ENCODE data around the gene DNAI4. TPM values are rescaled to one million over a fixed set of nuclear protein-coding genes. Genes with fewer than 3 reads are reported as not detected.
"Not testable (repeated sequence)": the region's sequence is repeated elsewhere in the genome, so short reads cannot be mapped to it uniquely, and the experiment has no call there.

DNAI4 gene
- total and polyA plus RNA-seq, 2 donors (not counting 1 experiment from before 2014, with no cell fraction given): 2.0 to 12.1 TPM

DNA sequence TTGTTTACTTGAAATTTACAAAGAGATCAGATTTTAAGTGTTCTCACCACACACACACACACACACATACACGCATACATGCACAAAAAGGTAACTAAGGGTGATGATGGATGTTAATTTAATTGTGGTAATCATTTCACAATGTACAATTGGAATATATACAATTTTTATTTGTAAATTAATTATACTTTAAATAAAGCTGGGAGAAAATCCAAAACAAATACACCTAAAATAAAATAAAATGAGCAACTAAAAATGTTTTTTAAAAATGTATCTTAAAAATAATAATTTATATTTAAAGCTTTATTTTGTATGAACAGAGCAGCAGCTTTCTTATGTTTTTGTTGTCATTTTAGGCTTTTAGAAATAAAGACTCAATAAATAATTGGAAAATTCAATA, 115.4 kb downstream of the DNAI4 start:
- TF ChIP-seq, protein P1, sequence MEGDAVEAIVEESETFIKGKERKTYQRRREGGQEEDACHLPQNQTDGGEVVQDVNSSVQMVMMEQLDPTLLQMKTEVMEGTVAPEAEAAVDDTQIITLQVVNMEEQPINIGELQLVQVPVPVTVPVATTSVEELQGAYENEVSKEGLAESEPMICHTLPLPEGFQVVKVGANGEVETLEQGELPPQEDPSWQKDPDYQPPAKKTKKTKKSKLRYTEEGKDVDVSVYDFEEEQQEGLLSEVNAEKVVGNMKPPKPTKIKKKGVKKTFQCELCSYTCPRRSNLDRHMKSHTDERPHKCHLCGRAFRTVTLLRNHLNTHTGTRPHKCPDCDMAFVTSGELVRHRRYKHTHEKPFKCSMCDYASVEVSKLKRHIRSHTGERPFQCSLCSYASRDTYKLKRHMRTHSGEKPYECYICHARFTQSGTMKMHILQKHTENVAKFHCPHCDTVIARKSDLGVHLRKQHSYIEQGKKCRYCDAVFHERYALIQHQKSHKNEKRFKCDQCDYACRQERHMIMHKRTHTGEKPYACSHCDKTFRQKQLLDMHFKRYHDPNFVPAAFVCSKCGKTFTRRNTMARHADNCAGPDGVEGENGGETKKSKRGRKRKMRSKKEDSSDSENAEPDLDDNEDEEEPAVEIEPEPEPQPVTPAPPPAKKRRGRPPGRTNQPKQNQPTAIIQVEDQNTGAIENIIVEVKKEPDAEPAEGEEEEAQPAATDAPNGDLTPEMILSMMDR (conservative IDR thresholded peaks at IDR 0.05 in 1 of 2, IDR thresholded peaks at IDR 0.05 in 1 of 2; ENCODE audit: low read depth in 1 of 2, low read length in 2 of 2): no peak
- no peak for TF ChIP-seq EZH2 (IDR thresholded peaks at IDR 0.05; ENCODE audit: low read length, missing control alignments)
- H3K4me3 ChIP-seq (replicated peaks in 1 of 4; ENCODE audit: control extremely low read depth in 1 of 4, insufficient read depth in 1 of 4, low read depth in 3 of 4, low read length in 4 of 4): no peak overlapping the region
- no peaks in the 10 kb centered on the region for H3K27me3 ChIP-seq (ENCODE audit: control insufficient read depth, insufficient read depth, low read length)
- H2AFZ ChIP-seq (ENCODE audit: low read length): no peak overlapping the region
- DNase-seq (ENCODE audit: low read depth in 2 of 2): no peak
- H3K36me3 ChIP-seq (ENCODE audit: control insufficient read depth, insufficient read depth, low read length): no peaks in the 10 kb centered on the region
- H3K79me2 ChIP-seq (ENCODE audit: control insufficient read depth, insufficient read depth, low read length): no peaks in the 10 kb centered on the region
- no peak overlapping the region for H3K4me2 ChIP-seq (ENCODE audit: extremely low read depth, insufficient read depth, low read length)
- no peaks in the 10 kb centered on the region for H3K4me1 ChIP-seq (ENCODE audit: control insufficient read depth, extremely low read depth, insufficient read depth, low read length)
- H3K27ac ChIP-seq (ENCODE audit: insufficient read depth, low read length): no peak overlapping the region
- no peak overlapping the region for H3K9ac ChIP-seq (ENCODE audit: insufficient read depth, low read length)
- no peaks in the 10 kb centered on the region for H4K20me1 ChIP-seq (ENCODE audit: control insufficient read depth, extremely low read depth, insufficient read depth, low read length)
- no peaks in the 10 kb centered on the region for H3K9me3 ChIP-seq (ENCODE audit: control insufficient read depth, insufficient read depth, low read depth, low read length)

DNA sequence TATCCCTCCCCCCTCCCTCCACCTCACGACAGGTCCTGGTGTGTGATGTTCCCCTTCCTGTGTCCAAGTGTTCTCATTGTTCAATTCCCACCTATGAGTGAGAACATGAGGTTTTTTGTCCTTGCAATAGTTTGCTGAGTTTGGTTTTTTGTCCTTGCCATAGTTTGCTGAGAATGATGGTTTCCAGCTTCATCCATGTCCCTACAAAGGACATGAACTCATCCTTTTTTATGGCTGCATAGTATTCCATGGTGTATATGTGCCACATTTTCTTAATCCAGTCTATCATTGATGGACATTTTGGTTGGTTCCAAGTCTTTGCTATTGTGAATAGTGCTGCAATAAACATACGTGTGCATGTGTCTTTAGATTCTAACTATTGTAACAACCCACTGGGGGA, 128.8 kb downstream of the DNAI4 start:
- H3K79me2 ChIP-seq (ENCODE audit: control insufficient read depth, insufficient read depth, low read length); H3K27ac ChIP-seq (ENCODE audit: insufficient read depth, low read length); H4K20me1 ChIP-seq (ENCODE audit: control insufficient read depth, extremely low read depth, insufficient read depth, low read length); H3K4me1 ChIP-seq (ENCODE audit: control insufficient read depth, extremely low read depth, insufficient read depth, low read length); H3K36me3 ChIP-seq (ENCODE audit: control insufficient read depth, insufficient read depth, low read length); H3K4me2 ChIP-seq (ENCODE audit: extremely low read depth, insufficient read depth, low read length); H3K9ac ChIP-seq (ENCODE audit: insufficient read depth, low read length); DNase-seq (ENCODE audit: low read depth in 2 of 2); H3K4me3 ChIP-seq (replicated peaks in 1 of 4; ENCODE audit: control extremely low read depth in 1 of 4, insufficient read depth in 1 of 4, low read depth in 3 of 4, low read length in 4 of 4); H3K27me3 ChIP-seq (ENCODE audit: control insufficient read depth, insufficient read depth, low read length); H2AFZ ChIP-seq (ENCODE audit: low read length); H3K9me3 ChIP-seq (ENCODE audit: control insufficient read depth, insufficient read depth, low read depth, low read length): not testable (repeated sequence)

DNA sequence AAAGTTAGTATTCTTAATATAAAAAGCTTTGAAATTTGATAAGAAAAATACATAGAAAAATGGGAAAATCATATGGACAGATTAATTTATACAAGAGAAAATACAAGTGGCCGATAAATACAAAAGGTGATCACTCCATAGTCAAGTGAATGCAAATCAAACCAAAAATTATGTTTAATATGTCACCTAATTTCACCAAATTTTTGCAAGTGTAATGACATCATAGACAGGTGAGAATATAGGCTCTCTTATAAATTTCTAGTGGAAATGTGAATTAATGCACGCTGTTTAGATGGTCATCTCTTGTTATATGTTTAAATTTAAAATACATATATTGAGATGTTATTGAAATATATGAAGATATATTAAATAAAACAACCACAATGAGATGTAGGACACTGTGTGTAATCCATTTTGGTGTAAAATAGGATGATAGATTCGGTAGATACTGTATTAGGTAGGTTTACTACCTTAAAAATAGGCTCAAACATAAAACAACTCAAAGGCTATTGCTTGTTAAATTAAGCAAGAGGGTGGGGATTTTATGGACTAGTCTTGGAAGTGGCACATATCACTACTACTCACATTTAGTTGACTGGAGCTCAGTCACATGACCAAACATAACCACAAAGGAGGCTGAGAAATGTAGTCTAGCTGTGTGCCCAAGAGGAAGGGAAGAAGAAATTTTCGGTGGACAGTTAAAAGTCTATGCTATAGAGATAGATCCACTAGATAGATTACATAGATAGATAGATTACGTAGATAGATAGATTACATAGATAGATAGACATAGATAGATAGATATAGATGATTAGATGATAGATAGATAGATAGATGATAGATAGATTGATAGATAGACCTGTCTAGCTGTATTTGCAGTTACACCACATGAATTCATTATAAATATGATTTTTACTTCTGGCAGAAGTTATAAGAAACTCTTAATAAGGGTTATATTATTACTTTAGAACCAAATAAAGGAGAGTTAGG, 132.7 kb downstream of the DNAI4 start:
- Histone ChIP-seq H3K4me3 (replicated peaks in 1 of 4; ENCODE audit: control extremely low read depth in 1 of 4, insufficient read depth in 1 of 4, low read depth in 3 of 4, low read length in 4 of 4) (no peak overlapping the region), H3K27ac (ENCODE audit: insufficient read depth, low read length) (no peak overlapping the region), H3K9ac (ENCODE audit: insufficient read depth, low read length) (no peak overlapping the region), H2AFZ (ENCODE audit: low read length) (no peak overlapping the region), H3K27me3 (ENCODE audit: control insufficient read depth, insufficient read depth, low read length) (no peaks in the 10 kb centered on the region), H4K20me1 (ENCODE audit: control insufficient read depth, extremely low read depth, insufficient read depth, low read length) (no peaks in the 10 kb centered on the region), H3K9me3 (ENCODE audit: control insufficient read depth, insufficient read depth, low read depth, low read length) (no peaks in the 10 kb centered on the region), H3K79me2 (ENCODE audit: control insufficient read depth, insufficient read depth, low read length) (no peaks in the 10 kb centered on the region), H3K36me3 (ENCODE audit: control insufficient read depth, insufficient read depth, low read length) (no peaks in the 10 kb centered on the region), H3K4me1 (ENCODE audit: control insufficient read depth, extremely low read depth, insufficient read depth, low read length) (no peaks in the 10 kb centered on the region), H3K4me2 (ENCODE audit: extremely low read depth, insufficient read depth, low read length) (no peak overlapping the region)
- TF ChIP-seq, protein P1 (conservative IDR thresholded peaks at IDR 0.05 in 1 of 2, IDR thresholded peaks at IDR 0.05 in 1 of 2; ENCODE audit: low read depth in 1 of 2, low read length in 2 of 2): no peak
- no peak for TF ChIP-seq EZH2 (IDR thresholded peaks at IDR 0.05; ENCODE audit: low read length, missing control alignments)
- no peak for DNase-seq (ENCODE audit: low read depth in 2 of 2)

Measured in fibroblast of lung (primary cell).